GM12873 (cell line): ENCODE measurements around the gene EXD3.

Source experiments
- CTCF ChIP-seq: IDR thresholded peaks from 2 replicates; pipeline ENCODE4 v1.5.1; 2012; ENCODE audit warnings: low read depth, mild to moderate bottlenecking, moderate library complexity, low read length, control low read depth; ENCODE audit not compliant: insufficient read depth; ENCODE audit errors: missing control alignments

Gene EXD3

GRCh38 chr9:137394866-137395665, 27.9 kb downstream of the EXD3 start:
- no peak for TF ChIP-seq CTCF

DNA sequence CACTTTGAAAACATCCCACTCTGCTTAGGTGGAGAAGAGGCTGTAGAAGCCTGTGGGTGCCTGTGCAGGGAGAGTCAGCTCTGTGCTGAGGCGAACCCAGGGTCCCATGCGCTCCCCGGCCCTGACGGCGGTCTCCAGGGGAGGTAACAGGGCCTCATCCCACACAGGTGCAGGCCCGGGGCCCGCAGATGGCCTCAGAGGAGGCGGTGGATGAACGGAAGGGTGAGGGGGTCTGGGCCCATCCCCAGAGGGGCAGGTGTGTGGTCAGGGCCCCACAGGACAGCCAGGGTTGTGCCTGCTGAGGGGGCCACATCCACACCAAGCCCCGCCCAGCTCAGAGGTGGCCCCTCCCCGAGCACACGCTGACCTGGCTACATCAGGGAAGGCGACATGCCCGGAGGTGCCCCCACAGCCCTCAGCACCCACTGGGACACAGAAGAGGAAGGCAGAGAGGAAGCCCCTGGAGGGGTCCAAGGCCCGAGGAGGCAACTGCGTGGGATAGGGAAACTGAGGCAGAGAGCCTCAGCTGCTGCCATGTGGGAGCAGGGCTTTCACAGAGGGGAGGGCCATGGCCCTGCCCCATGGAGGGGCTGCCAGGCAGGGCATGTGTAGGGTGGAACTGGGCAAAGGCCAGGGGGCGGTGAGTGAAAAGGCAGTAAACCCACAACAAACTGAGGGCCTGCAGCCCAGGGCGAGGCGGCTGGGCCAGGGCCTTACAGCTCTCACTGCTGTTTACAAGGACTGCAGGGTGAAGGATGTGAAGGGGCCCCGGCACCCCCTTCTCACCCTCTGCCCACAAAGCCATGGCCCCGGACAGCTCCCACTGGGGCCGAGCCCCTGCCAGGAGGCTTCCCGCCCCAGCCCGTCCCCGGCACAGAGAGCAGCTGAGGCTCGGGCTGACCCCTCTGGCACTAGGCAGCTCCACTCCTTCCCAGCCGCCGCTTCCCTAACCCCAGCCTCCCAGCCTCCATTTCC, 29.5 kb downstream of the EXD3 start:
- TF ChIP-seq CTCF, result no peak

DNA sequence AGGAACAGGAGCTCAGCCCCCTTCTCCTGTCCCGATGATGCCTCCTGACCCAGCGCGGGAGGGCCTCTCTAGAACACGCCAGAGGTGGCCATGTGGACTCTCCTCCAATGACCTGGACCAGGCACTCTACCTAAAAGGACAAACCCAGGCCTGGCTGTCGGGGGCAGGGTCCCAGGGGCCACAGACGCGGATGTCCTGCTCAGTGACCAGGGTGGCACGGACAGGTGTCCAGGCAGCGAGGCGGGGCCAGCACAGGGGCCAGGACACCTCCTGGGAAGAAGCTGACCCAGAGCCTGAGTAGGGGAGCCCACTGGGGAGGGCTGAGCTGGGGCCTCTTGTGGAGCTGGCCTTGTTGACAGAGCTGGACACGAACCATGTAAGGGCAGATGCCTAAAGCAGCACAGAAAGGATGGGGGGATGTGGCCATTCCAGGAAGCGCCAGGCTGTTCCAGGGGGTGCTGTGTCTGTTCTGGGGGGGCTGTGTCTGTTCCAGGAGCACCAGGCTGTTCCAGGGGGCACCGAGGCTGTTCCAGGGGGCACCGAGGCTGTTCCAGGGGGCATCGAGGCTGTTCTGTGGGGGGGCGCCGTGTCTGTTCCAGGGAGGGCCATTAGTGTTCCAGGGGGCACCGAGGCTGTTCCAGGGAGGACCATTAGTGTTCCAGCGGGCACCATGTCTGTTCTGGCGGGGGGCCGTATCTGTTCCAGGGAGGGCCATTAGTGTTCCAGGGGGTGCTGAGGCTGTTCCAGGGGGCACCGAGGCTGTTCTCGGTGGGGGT, 30.5 kb downstream of the EXD3 start:
- no peak for TF ChIP-seq CTCF

- no peak for TF ChIP-seq CTCF
Measured at GRCh38 chr9:137391411-137391754, 31.6 kb downstream of the EXD3 start.

- no peak for TF ChIP-seq CTCF
Measured at GRCh38 chr9:137390553-137391410, 32.2 kb downstream of the EXD3 start.

DNA sequence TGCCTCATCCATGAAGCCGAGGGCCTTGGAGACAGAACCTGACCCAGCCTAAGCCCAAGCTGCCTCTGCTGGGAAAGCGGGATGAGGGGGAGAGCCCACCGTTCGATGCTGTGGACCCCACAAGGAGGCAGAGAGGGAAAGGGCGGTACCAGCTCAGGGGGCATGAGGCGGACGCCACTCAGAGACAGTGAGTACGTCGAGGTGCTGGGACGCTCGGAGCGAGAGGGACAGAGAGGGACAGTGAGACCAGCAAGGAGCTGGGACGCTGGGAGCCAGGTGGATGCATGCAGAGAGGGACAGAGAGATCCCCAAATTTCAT, 33.6 kb downstream of the EXD3 start:
- no peak for TF ChIP-seq CTCF
